GM19240 (cell line): Measurements from ENCODE around the gene ZNF699.
A peak's percentile ranks its signal among the peaks of the same experiment; 100 is the strongest.
"Not testable (repeated sequence)": the region's sequence is repeated elsewhere in the genome, so short reads cannot be mapped to it uniquely, and the experiment has no call there.

Experiments
- DNase-seq: peaks from one replicate; pipeline ENCODE4 v3.0.0; 2011; ENCODE audit warnings: low spot score; ENCODE audit not compliant: insufficient read length

ZNF699 gene

GRCh38 chr19:9309139-9309973 lies at the start of gene ZNF699:
Gene ZNF699 (minus strand): TSS chr19:9309838. CDS start chr19:9305119, 4,719 bp downstream.
- peak; percentile 89 for DNase-seq

- DNase-seq: no peak
Observed at GRCh38 chr19:9354651-9355050, 45.0 kb upstream of the ZNF699 start.

GRCh38 chr19:9353011-9353410 lies 43.4 kb upstream of the ZNF699 start:
- no peak for DNase-seq

- DNase-seq: no peak
Observed at GRCh38 chr19:9352505-9352904, 42.9 kb upstream of the ZNF699 start.

- no peak for DNase-seq
Observed at GRCh38 chr19:9348671-9349070, 39.0 kb upstream of the ZNF699 start.

- DNase-seq: no peak
Observed at GRCh38 chr19:9348253-9348652, 38.6 kb upstream of the ZNF699 start.

- DNase-seq: no peak
Observed at GRCh38 chr19:9345005-9345404, 35.4 kb upstream of the ZNF699 start.

GRCh38 chr19:9342610-9343304 lies 33.1 kb upstream of the ZNF699 start:
- no peak for DNase-seq

GRCh38 chr19:9329999-9330398 lies 20.4 kb upstream of the ZNF699 start:
- no peak for DNase-seq

GRCh38 chr19:9324584-9324962 lies 14.9 kb upstream of the ZNF699 start:
- no peak for DNase-seq

GRCh38 chr19:9323919-9324583 lies 14.4 kb upstream of the ZNF699 start, which contains the start of gene ZNF559:
Gene ZNF559 (plus strand): TSS chr19:9324179. CDS start chr19:9338550, 14,371 bp downstream.
- DNase-seq: peak; percentile 86

- DNase-seq: peak; percentile 4
Observed at GRCh38 chr19:9323557-9323918, 13.9 kb upstream of the ZNF699 start.

GRCh38 chr19:9322201-9322600 lies 12.6 kb upstream of the ZNF699 start:
- not testable (repeated sequence) for DNase-seq

GRCh38 chr19:9321756-9322155 lies 12.1 kb upstream of the ZNF699 start:
- not testable (repeated sequence) for DNase-seq

- DNase-seq: no peak
Observed at GRCh38 chr19:9321338-9321737, 11.7 kb upstream of the ZNF699 start.

- no peak for DNase-seq
Observed at GRCh38 chr19:9313756-9314155, 4.1 kb upstream of the ZNF699 start.

- DNase-seq: peak; percentile 36
Observed at GRCh38 chr19:9309974-9310446, 372 bp upstream of the ZNF699 start.

- no peak for DNase-seq
Observed at GRCh38 chr19:9308091-9308770, 1.4 kb downstream of the ZNF699 start.

- DNase-seq: no peak
Observed at GRCh38 chr19:9306443-9306842, 3.2 kb downstream of the ZNF699 start.

GRCh38 chr19:9296336-9296735 lies 13.3 kb downstream of the ZNF699 start:
- no peak for DNase-seq

GRCh38 chr19:9295411-9295849 lies 14.2 kb downstream of the ZNF699 start:
- no peak for DNase-seq
